HepG2 (cell line): ENCODE data around the gene HSD3B7. TPM values are rescaled to one million over a fixed set of nuclear protein-coding genes. Genes with fewer than 3 reads are reported as not detected.

ENCODE experiments used
- BATF2 ChIP-seq: sonication (generic); formaldehyde crosslinking; IDR thresholded peaks from 2 replicates; pipeline ENCODE4 v1.8.0; 2022; ENCODE audit warnings: mild to moderate bottlenecking, missing genetic modification reagents, moderate library complexity
- DPF2 ChIP-seq: sonication (generic); formaldehyde crosslinking; IDR thresholded peaks from 2 replicates; pipeline ENCODE4 v1.4.0; 2020; ENCODE audit warnings: mild to moderate bottlenecking, low read depth, missing genetic modification reagents, borderline replicate concordance
- MXD3 ChIP-seq: IDR thresholded peaks from 2 replicates; pipeline ENCODE4 v1.6.1; 2016; ENCODE audit warnings: mild to moderate bottlenecking, missing biosample characterization, missing genetic modification reagents
- NCOA1 ChIP-seq: sonication (generic); formaldehyde crosslinking; IDR thresholded peaks from 2 replicates; pipeline ENCODE4 v1.9.0; 2021; ENCODE audit warnings: missing genetic modification reagents
- ZBTB8A ChIP-seq: sonication (generic); formaldehyde crosslinking; IDR thresholded peaks from 2 replicates; pipeline ENCODE4 v1.4.0; 2020; ENCODE audit warnings: mild to moderate bottlenecking, low read depth, missing genetic modification reagents, borderline replicate concordance
- ZNF740 ChIP-seq: sonication (generic); formaldehyde crosslinking; IDR thresholded peaks from 2 replicates; pipeline ENCODE4 v1.4.0; 2020; ENCODE audit warnings: missing genetic modification reagents
- ZNF781 ChIP-seq: sonication (generic); formaldehyde crosslinking; IDR thresholded peaks from 2 replicates; pipeline ENCODE4 v1.5.1; 2020; ENCODE audit warnings: borderline replicate concordance, mild to moderate bottlenecking, missing genetic modification reagents; ENCODE audit errors: not compliant biosample characterization
- polyA plus RNA-seq, 8 experiments: library from polyadenylated mRNA; depleted of rRNA in 3 of 8; stranded (reverse) in 7 of 8; unstranded in 1 of 8; fragments of >200 nt; fragmentation: Illumina TruSeq in 4 of 8; extraction: Trizol in 4 of 8; gene quantifications; 2 replicates each; pipeline versions ENCODE4 v1.2.1 to v1.2.3, GENCODE V29; 2011 to 2016; ENCODE audit warnings: low read depth in 4 of 8, missing spikeins in 1 of 8, mixed read lengths in 1 of 8; ENCODE audit not compliant: insufficient read depth in 1 of 8
- total RNA-seq, 5 experiments: library from RNA; depleted of rRNA; stranded (reverse); fragments of >200 nt; fragmentation: Illumina TruSeq; extraction: Trizol; gene quantifications; 2 replicates each; pipeline ENCODE4 v1.2.3, GENCODE V29; 2016; ENCODE audit warnings: low read depth in 1 of 5
- TF ChIP-seq, protein P1 (sequence below): sonication (generic); formaldehyde crosslinking; IDR thresholded peaks from 2 replicates; pipeline ENCODE4 v1.4.0; 2020; ENCODE audit warnings: mild to moderate bottlenecking, missing genetic modification reagents
- TF ChIP-seq, protein P2 (sequence below): sonication (generic); formaldehyde crosslinking; IDR thresholded peaks from 2 replicates; pipeline ENCODE4 v1.4.0; 2020; ENCODE audit warnings: mild to moderate bottlenecking, low read depth, missing genetic modification reagents
- TF ChIP-seq, protein P3 (sequence below): sonication (generic); formaldehyde crosslinking; IDR thresholded peaks from 2 replicates; pipeline ENCODE4 v1.4.0; 2020; ENCODE audit warnings: mild to moderate bottlenecking, missing genetic modification reagents, borderline replicate concordance

Gene HSD3B7
- total and polyA plus RNA-seq, 2 of the 13 experiments (the other 11 are each of a cell fraction or from before 2014, with no cell fraction given): 32.9 to 69.7 TPM

DNA sequence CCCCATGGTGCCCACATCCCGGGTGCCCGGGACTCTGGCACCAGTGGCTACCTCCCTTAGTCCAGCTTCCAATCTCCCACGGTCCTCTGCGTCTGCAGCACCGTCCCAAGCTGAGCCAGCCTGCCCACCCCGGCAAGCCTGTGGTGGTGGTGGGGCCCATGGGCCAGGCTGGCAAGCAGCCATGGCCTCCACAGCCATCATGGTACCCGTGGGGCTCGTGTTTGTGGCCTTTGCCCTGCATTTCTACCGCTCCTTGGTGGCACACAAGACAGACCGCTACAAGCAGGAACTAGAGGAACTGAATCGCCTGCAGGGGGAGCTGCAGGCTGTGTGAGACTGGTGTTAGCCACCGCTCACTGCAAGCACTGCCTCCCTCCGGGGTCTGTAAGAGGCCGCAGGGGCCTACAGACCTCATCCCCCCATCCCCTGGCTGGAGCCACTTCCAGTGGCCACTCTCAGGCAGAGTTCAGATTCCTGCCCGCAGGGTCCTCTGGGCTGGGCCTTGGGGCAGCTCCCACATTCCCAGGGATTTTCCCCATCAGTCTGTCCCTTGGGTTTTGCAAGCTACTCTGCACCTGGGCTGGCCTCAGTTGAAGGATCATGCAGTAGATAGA, 31.4 kb upstream of the HSD3B7 start (continued):
- TF ChIP-seq, protein P1, sequence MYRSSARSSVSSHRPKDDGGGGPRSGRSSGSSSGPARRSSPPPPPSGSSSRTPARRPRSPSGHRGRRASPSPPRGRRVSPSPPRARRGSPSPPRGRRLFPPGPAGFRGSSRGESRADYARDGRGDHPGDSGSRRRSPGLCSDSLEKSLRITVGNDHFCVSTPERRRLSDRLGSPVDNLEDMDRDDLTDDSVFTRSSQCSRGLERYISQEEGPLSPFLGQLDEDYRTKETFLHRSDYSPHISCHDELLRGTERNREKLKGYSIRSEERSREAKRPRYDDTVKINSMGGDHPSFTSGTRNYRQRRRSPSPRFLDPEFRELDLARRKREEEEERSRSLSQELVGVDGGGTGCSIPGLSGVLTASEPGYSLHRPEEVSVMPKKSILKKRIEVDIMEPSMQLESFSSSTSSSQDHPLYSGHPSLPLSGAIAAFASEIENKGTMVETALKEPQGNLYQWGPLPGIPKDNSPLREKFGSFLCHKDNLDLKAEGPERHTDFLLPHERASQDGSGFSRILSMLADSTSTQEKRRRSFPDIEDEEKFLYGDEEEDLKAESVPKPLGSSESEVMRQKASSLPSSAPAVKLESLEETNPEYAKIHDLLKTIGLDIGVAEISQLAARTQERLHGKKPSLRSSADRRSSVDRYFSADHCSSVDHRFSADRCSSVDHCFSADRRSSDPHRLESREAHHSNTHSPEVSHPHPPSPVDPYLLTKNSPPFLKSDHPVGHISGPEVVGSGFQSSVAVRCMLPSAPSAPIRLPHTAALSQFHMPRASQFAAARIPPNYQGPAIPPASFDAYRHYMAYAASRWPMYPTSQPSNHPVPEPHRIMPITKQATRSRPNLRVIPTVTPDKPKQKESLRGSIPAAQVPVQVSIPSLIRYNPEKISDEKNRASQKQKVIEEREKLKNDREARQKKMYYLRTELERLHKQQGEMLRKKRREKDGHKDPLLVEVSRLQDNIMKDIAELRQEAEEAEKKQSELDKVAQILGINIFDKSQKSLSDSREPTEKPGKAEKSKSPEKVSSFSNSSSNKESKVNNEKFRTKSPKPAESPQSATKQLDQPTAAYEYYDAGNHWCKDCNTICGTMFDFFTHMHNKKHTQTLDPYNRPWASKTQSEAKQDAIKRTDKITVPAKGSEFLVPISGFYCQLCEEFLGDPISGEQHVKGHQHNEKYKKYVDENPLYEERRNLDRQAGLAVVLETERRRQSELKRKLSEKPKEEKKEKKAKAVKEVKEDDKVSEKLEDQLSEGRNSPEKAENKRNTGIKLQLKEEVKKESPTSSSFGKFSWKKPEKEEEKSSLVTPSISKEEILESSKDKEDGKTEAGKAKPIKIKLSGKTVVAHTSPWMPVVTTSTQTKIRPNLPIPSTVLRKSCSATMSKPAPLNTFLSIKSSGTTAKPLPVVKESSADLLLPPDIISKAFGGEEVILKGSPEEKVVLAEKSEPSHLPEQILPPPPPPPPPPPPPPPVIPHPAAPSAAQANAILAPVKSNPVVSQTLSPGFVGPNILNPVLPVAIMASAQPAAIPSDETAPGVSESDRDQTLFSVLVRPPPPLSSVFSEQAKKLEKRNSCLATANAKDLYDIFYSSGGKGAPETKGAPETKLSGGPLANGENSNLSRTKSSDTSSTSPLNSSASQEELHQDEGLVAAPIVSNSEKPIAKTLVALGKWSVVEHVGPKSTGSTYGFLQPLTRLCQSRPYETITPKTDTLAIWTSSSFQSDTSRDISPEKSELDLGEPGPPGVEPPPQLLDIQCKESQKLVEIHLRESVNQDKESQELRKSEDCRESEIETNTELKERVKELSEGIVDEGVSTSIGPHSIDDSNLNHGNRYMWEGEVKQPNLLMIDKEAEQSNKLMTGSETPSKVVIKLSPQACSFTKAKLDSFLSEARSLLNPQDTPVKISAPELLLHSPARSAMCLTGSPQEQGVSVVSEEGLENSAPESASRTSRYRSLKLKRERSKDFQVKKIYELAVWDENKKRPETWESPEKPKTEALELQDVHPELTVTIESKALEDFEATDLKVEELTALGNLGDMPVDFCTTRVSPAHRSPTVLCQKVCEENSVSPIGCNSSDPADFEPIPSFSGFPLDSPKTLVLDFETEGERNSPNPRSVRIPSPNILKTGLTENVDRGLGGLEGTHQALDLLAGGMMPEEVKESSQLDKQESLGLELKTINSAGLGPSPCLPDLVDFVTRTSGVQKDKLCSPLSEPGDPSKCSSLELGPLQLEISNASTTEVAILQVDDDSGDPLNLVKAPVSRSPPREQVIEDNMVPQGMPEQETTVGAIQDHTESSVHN (CRISPR knock-in tag): peak; percentile 26; the same call in 1 of the 2 replicates
- no peak for TF ChIP-seq ZBTB8A (CRISPR knock-in tag)
- TF ChIP-seq NCOA1: no peak
- TF ChIP-seq DPF2 (CRISPR knock-in tag): 0 out of 2 replicates have a peak, but pooled peaks have one; percentile 35
- TF ChIP-seq, protein P2, sequence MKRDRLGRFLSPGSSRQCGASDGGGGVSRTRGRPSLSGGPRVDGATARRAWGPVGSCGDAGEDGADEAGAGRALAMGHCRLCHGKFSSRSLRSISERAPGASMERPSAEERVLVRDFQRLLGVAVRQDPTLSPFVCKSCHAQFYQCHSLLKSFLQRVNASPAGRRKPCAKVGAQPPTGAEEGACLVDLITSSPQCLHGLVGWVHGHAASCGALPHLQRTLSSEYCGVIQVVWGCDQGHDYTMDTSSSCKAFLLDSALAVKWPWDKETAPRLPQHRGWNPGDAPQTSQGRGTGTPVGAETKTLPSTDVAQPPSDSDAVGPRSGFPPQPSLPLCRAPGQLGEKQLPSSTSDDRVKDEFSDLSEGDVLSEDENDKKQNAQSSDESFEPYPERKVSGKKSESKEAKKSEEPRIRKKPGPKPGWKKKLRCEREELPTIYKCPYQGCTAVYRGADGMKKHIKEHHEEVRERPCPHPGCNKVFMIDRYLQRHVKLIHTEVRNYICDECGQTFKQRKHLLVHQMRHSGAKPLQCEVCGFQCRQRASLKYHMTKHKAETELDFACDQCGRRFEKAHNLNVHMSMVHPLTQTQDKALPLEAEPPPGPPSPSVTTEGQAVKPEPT (CRISPR knock-in tag): no peak
- TF ChIP-seq ZNF781 (CRISPR knock-in tag): peak; percentile 28
- TF ChIP-seq, protein P3, sequence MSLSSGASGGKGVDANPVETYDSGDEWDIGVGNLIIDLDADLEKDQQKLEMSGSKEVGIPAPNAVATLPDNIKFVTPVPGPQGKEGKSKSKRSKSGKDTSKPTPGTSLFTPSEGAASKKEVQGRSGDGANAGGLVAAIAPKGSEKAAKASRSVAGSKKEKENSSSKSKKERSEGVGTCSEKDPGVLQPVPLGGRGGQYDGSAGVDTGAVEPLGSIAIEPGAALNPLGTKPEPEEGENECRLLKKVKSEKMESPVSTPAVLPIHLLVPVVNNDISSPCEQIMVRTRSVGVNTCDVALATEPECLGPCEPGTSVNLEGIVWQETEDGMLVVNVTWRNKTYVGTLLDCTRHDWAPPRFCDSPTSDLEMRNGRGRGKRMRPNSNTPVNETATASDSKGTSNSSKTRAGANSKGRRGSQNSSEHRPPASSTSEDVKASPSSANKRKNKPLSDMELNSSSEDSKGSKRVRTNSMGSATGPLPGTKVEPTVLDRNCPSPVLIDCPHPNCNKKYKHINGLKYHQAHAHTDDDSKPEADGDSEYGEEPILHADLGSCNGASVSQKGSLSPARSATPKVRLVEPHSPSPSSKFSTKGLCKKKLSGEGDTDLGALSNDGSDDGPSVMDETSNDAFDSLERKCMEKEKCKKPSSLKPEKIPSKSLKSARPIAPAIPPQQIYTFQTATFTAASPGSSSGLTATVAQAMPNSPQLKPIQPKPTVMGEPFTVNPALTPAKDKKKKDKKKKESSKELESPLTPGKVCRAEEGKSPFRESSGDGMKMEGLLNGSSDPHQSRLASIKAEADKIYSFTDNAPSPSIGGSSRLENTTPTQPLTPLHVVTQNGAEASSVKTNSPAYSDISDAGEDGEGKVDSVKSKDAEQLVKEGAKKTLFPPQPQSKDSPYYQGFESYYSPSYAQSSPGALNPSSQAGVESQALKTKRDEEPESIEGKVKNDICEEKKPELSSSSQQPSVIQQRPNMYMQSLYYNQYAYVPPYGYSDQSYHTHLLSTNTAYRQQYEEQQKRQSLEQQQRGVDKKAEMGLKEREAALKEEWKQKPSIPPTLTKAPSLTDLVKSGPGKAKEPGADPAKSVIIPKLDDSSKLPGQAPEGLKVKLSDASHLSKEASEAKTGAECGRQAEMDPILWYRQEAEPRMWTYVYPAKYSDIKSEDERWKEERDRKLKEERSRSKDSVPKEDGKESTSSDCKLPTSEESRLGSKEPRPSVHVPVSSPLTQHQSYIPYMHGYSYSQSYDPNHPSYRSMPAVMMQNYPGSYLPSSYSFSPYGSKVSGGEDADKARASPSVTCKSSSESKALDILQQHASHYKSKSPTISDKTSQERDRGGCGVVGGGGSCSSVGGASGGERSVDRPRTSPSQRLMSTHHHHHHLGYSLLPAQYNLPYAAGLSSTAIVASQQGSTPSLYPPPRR (CRISPR knock-in tag): peak; percentile 55; the same call in 1 of the 2 replicates
- 0 out of 2 replicates have a peak, but pooled peaks have one; percentile 33 for TF ChIP-seq ZNF740 (CRISPR knock-in tag)
- no peak for TF ChIP-seq BATF2 (CRISPR knock-in tag)
- TF ChIP-seq MXD3: no peak
